ENCODE results near the gene IMPACT.

DNA sequence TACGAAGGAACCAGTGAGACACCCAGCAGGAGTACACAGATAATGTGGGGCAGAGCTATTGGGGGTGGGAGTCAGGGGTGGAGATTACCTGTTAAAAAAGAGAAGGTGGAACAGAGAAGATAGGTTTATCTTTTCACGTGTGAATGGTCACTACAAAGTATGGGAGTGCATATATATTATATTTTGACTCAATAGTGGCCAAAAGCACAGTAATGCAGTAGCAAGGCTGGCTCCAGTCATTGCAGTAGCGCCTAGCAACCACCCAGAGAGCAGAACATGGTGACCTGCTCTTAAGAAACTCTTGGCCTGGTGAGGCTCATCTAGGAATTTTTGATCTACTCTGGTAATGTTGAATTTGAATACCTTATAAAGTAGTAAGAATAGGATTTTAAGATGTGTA lies 1.0 kb downstream of the IMPACT start:
- TF ChIP-seq CTCF (conservative IDR thresholded peaks at IDR 0.05) (no peak), EZH2 (IDR thresholded peaks at IDR 0.05; ENCODE audit: low read depth) (no peak)
